ENCODE results near the gene FEZ2.

FEZ2 gene

DNA sequence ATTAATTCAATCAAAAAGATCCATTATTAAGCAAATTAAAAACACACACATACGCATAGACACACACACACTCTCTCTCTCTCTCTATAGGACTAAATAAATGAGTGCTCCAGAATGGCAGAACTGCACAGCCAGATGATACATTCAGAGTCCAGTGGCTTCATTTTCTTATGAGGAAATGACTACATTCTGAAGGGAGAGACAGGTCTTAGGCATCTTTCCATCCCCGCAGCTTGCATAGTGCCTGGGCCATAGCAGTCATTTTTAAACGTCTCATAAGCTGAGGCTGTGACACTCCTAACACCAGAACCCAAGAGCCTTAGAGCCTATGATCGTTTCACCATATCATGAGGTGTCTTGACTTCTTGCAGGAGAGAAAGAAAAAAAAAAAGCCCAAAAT lies 31.1 kb downstream of the FEZ2 start:
- DNase-seq = no peak
- in situ Hi-C loops (cut with MboI; ENCODE audit: low pct_unique_long_range_greater_than_20kb, low sequenced_read_pairs) = no loop called here

DNA sequence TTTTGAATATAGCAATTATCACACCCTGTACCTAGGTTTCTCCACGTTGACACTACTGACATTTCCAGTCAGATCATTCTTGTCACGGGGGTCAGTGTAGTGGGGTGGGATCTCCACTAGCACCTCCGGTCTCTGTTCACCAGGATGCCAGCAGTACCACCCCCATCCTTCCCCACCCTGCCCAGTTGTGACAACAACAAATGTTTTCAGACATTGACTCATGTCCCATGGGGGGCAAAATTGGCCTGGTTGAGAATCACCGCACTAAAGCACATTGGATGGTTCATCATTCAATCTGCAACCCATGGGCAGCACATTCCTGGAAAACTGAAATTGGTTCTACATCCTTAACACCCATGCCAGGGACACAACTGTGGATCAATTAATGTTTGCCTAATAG lies 32.3 kb downstream of the FEZ2 start:
- in situ Hi-C loops (cut with MboI; ENCODE audit: low pct_unique_long_range_greater_than_20kb, low sequenced_read_pairs) = no loop called here
- DNase-seq = no peak

DNA sequence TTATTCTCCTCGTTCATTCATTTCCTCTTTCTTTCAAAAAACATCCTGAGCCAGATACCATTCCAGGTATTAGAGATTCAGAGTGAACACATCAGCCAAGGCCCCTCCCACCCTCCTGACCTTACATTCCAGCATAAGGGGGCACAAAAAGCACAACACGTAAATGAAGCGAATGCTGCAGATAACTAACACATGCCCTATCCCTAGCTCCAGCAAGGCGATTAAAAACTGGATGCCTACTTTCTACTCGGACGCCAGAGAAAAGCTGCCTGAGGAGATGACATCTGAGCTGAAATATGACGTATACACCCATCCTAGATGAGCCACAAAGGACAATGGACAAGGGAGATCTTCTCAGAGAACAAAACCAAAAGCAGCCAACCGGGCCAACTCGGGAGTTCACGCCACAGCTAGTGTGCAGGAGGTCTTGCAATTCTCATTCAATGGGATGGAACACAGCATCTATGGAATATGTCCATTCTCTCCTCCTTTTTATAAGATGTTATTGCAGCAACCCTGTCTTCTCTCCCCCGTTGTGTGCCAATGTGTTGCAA lies 33.5 kb downstream of the FEZ2 start:
- peak; percentile 8 for DNase-seq
- in situ Hi-C loops (cut with MboI; ENCODE audit: low pct_unique_long_range_greater_than_20kb, low sequenced_read_pairs) = no loop called here

DNA sequence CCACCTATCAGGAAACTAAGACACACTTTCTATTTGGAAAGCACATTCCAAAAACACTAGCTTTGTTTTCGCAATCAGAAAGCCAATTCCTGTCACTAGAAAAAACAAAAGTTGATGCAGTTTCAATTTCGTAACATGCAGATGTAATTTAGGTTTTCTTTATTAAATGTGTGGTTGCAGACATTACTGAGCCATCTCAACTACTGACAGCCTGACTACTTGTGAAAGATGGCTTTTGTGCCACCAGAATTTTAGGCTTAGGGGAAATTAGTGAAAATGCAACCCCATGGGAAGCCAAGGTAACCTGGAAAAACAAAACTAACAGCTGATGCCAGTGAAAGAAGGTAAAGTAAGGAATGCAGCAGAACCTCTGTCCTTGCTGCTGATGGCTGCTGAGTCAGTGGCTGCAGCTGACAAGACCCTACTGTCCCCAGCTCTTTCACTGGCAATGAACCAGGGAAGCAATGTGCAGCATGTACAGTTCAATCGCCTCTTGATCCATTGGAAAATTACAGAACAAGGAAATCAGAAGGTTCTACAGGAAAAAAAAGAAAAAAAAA lies 34.9 kb downstream of the FEZ2 start:
- no peak for DNase-seq

GRCh38 chr2:36562240-36562639 lies 35.7 kb downstream of the FEZ2 start:
- in situ Hi-C loops (cut with MboI; ENCODE audit: low pct_unique_long_range_greater_than_20kb, low sequenced_read_pairs) = no loop called here
- no peak for DNase-seq

More for the DNA sequence above, 34.9 kb downstream of the FEZ2 start:
- in situ Hi-C loops (cut with MboI; ENCODE audit: low pct_unique_long_range_greater_than_20kb, low sequenced_read_pairs) = no loop called here

GRCh38 chr2:36561237-36561944 lies 36.6 kb downstream of the FEZ2 start:
- in situ Hi-C loops (cut with MboI; ENCODE audit: low pct_unique_long_range_greater_than_20kb, low sequenced_read_pairs) = no loop called here
- peak; percentile 29 for DNase-seq

DNA sequence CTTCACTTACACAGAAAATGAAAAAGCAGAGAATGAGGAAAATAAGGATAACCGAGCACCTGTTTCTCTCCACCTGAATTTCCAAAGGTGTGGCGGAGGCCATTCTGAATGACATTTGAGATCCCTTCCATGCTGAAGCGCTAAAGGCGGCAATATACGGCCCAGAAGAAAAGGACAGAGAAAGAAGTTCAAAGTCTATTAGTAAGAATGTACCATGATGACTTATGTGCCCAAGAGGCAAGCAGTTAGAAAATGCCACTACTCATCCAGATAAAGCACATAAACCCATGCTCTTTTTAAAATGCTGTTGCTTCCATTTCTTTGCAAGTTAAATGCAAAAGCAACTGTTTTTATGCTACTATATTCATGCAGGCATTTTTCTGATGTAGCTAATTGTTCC lies 37.2 kb downstream of the FEZ2 start:
- in situ Hi-C loops (cut with MboI; ENCODE audit: low pct_unique_long_range_greater_than_20kb, low sequenced_read_pairs) = no loop called here

GRCh38 chr2:36559221-36559942 lies 38.6 kb downstream of the FEZ2 start:
- no peak for DNase-seq
- in situ Hi-C loops (cut with MboI; ENCODE audit: low pct_unique_long_range_greater_than_20kb, low sequenced_read_pairs) = no loop called here

More for the DNA sequence above, 37.2 kb downstream of the FEZ2 start:
- no peak for DNase-seq

- DNase-seq = no peak
- in situ Hi-C loops (cut with MboI; ENCODE audit: low pct_unique_long_range_greater_than_20kb, low sequenced_read_pairs) = no loop called here
Measured at GRCh38 chr2:36556842-36557241, 41.1 kb downstream of the FEZ2 start.

DNA sequence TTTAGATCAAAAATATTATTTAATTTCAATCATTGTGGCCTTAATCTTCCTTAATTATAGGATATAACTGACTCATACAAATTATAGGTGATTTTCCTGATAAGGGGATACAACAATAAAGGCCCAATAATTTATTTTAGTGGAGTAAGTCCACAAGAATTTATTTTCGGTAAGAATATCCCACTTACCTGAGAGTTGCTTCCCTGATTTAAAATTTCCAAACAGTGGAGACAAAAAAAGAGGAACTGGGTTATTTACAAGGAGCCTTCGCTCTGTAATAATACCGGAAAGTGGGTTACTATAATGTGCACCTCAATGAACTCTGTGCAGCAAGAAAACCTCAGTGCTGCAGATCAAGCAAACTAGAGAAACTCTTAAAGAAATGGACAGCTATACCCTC lies 42.2 kb downstream of the FEZ2 start:
- in situ Hi-C loops (cut with MboI; ENCODE audit: low pct_unique_long_range_greater_than_20kb, low sequenced_read_pairs) = no loop called here
- no peak for DNase-seq

GRCh38 chr2:36554531-36554930 lies 43.4 kb downstream of the FEZ2 start:
- in situ Hi-C loops (cut with MboI; ENCODE audit: low pct_unique_long_range_greater_than_20kb, low sequenced_read_pairs) = no loop called here
- DNase-seq = no peak

- in situ Hi-C loops (cut with MboI; ENCODE audit: low pct_unique_long_range_greater_than_20kb, low sequenced_read_pairs) = no loop called here
- peak; percentile 71 for DNase-seq
Measured at GRCh38 chr2:36553683-36554082, 44.3 kb downstream of the FEZ2 start.

- no peak for DNase-seq
- in situ Hi-C loops (cut with MboI; ENCODE audit: low pct_unique_long_range_greater_than_20kb, low sequenced_read_pairs) = no loop called here
Measured at GRCh38 chr2:36550006-36550405, 48.0 kb downstream of the FEZ2 start.

DNA sequence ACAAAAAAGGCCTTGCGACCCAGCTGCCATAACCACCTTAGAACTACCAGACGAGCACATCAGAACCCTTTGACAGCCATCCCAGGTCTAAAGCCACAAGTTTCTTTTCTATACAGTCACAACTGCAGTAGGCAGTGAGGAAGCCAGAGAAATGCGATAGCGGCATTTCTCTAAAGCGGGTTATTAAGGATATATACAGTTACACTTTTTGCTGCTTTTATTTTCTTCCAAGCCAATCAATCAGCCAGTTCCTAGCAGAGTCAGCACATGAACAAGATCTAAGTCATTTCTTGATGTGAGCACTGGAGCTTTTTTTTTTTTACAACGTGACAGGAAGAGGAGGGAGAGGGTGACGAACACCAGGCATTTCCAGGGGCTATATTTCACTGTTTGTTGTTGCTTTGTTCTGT lies 48.8 kb downstream of the FEZ2 start:
- DNase-seq = no peak
- in situ Hi-C loops (cut with MboI; ENCODE audit: low pct_unique_long_range_greater_than_20kb, low sequenced_read_pairs) = no loop called here

DNA sequence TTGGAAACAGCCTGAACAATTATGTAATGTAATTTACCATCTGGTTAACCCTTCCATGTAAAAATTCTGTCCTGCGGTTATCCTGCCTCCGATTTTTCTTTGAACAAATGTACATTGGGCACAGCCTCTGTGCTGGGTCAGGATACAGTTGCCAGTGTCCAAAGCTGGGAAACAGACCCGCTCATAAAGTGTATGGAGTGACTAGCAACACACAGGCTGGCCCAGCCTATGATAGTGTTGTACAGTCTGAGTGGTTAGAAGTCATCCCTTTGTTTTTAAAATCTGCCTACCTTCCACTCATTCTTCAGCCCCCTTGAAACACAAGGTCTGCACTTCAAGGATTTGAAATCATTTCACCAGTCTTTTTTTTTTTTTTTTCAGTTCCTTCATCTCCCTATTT lies 50.1 kb downstream of the FEZ2 start:
- no peak for DNase-seq
- in situ Hi-C loops (cut with MboI; ENCODE audit: low pct_unique_long_range_greater_than_20kb, low sequenced_read_pairs) = no loop called here

DNA sequence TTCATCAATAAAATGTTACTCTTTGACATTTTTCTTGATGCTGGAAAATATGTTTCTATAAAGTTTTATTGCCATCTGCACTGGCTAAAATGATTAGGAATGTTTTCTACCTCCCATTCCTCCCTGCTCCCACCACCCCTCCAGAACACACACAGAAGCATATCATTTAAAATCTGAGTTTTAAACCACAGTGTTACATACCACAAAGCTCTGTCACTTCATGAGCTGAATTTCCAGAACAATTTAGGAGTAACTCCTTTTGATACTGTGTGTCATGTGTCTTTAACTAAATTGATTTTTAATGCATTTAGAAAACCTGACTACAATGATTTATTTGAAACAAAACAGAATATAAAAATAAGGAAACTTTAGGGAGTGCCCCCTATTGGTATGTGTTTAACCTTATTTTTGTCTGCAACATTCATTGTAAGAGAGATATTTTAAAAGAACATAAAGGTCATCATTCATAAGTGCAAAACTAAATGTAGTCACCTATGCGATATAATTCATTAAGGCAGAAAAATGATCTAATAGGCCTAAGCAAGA lies 52.0 kb downstream of the FEZ2 start:
- no peak for DNase-seq
- in situ Hi-C loops (cut with MboI; ENCODE audit: low pct_unique_long_range_greater_than_20kb, low sequenced_read_pairs) = no loop called here

DNA sequence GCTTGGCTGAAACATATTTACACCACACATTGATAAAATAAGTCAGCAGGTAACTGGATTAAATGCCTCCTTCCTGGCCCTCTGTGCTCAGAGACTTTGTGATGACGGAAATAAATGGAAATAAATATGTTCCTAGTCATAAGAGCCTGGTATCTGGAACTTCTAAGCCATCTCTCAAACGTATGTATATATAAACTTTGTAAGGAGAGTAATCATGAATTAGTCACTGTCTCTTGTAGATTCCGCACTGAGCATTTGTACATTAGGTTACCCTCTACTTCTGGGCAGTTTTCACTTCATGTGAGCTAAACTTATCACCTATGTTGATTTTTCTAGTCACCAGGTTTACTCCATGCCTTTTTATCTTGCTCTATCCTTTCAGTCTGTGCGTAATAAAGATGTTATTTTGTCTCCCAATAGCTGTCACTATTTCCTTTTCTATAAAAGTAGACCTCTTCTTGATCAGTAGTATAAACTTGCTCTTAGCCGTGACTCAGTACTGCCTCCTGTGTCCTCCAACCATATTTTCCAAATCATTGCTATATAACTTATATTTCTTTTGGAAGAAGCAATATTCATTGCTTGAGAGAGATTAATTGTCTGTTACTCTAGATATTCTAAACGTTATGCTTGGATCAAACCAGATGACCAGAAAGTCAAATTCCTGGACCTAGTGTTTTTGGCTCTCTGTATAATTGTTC lies 53.2 kb downstream of the FEZ2 start:
- DNase-seq = no peak
- in situ Hi-C loops (cut with MboI; ENCODE audit: low pct_unique_long_range_greater_than_20kb, low sequenced_read_pairs) = no loop called here

DNA sequence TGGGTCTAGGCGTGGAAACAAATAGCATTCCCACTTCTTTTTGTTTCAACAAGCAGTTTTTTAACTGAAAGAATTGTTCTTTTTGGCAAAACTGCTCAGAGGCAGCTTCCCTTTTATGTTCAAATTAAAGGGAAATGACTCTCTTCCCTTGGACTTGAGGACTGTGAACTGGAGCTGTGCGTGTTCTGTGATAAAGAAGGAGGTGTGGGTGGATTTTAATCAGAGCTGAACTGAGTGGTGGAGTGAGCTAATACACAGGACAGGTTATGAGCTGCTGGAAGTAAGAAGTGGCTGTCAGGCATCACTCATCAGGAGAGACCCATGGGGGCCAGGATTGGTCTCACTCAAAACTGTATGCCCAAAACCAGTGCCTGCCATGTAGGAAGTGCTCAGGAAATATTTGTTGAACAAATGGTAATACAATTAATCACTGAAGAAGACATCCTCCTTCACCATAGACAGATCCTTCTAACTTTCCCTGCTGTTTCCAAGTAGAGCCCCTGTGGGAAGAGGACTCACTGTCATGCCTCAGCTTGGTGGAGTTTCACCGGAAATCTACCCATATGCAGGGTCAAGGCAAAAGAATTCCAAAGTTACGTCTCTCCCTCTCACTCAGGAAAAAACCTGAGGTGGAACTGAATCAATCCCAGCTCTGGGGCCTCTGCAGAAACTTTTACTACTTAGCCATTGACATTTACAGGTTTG lies 55.9 kb downstream of the FEZ2 start:
- no peak for DNase-seq
- in situ Hi-C loops (cut with MboI; ENCODE audit: low pct_unique_long_range_greater_than_20kb, low sequenced_read_pairs) = no loop called here
